IMR-90 (cell line): ENCODE data around the gene IREB2. TPM values are rescaled to one million over a fixed set of nuclear protein-coding genes. Genes with fewer than 3 reads are reported as not detected.

Experiments
- ATAC-seq: fragments of 200-7000 bp; cut with Tn5 transposase; 2 replicates; pipeline ENCODE4 v1.9.1; 2020; ENCODE audit warnings: low read depth, mild to moderate bottlenecking, moderate library complexity
- BruUV-seq: library from RNA; stranded (reverse); fragments of 400-500 nt; replicated peaks from 2 replicates; lab custom pipeline; 2021; lab: Mats Ljungman, UMichigan
- CTCF ChIA-PET: fragments of 300-600 bp; formaldehyde crosslinking; extraction: SDS; loops from one replicate; lab custom pipeline; 2021; ENCODE audit warnings: antibody characterized with exemption; lab: Yijun Ruan, JAX
- POLR2A ChIA-PET: fragments of 300-600 bp; sonication (Branson Sonifier 250); formaldehyde crosslinking; loops from one replicate; lab custom pipeline; 2022; ENCODE audit warnings: antibody characterized with exemption; ENCODE audit not compliant: unreplicated experiment; lab: Charles Lee
- DNase-seq: peaks from one replicate; pipeline ENCODE4 v3.0.0; 2013
- H2AFZ ChIP-seq: replicated peaks from 2 replicates; pipeline ENCODE3; 2013; ENCODE audit warnings: low read length, mild to moderate bottlenecking; ENCODE audit not compliant: poor library complexity
- H2AK5ac ChIP-seq: 2 replicates; pipeline ENCODE4 v1.6.1; 2013; ENCODE audit warnings: low read depth, low read length, inconsistent platforms
- H2AK9ac ChIP-seq: replicated peaks from 2 replicates; pipeline ENCODE3; 2013; ENCODE audit warnings: mild to moderate bottlenecking, low read depth, low read length, moderate library complexity; ENCODE audit not compliant: poor library complexity
- H2BK120ac ChIP-seq: 2 replicates; pipeline ENCODE4 v1.6.1; 2013; ENCODE audit warnings: low read depth, low read length, inconsistent platforms
- H2BK15ac ChIP-seq: 3 replicates; pipeline ENCODE4 v1.6.1; 2013; ENCODE audit warnings: low read depth, low read length, inconsistent platforms
- H2BK20ac ChIP-seq: 2 replicates; pipeline ENCODE4 v1.6.1; 2013; ENCODE audit warnings: low read depth, mild to moderate bottlenecking, inconsistent platforms, low read length, moderate library complexity
- H2BK5ac ChIP-seq: 2 replicates; pipeline ENCODE4 v1.6.1; 2013; ENCODE audit warnings: mild to moderate bottlenecking, low read depth, low read length, inconsistent platforms; ENCODE audit not compliant: poor library complexity, severe bottlenecking
- H3K14ac ChIP-seq: replicated peaks from 2 replicates; pipeline ENCODE4 v1.6.1; 2013; ENCODE audit warnings: low read depth, low read length, inconsistent platforms
- H3K18ac ChIP-seq: 2 replicates; pipeline ENCODE4 v1.6.1; 2013; ENCODE audit warnings: low read depth, low read length, control low read depth
- H3K23ac ChIP-seq: 2 replicates; pipeline ENCODE4 v1.6.1; 2013; ENCODE audit warnings: low read depth, low read length, inconsistent platforms
- H3K27ac ChIP-seq: 2 replicates; pipeline ENCODE4 v1.5.1; 2013; ENCODE audit warnings: mild to moderate bottlenecking, control low read depth, low read length; ENCODE audit not compliant: insufficient read depth
- H3K27me3 ChIP-seq: 2 replicates; pipeline ENCODE4 v1.6.1; 2013; ENCODE audit warnings: low read length; ENCODE audit not compliant: control insufficient read depth, insufficient read depth
- H3K36me3 ChIP-seq: 2 replicates; pipeline ENCODE4 v1.6.1; 2013; ENCODE audit warnings: low read length, mixed read lengths; ENCODE audit not compliant: control insufficient read depth, insufficient read depth
- H3K4ac ChIP-seq: 2 replicates; pipeline ENCODE4 v1.6.1; 2013; ENCODE audit warnings: low read depth, low read length, inconsistent platforms
- H3K4me1 ChIP-seq: 2 replicates; pipeline ENCODE4 v1.6.1; 2013; ENCODE audit warnings: low read length, mixed read lengths; ENCODE audit not compliant: control insufficient read depth, insufficient read depth
- H3K4me2 ChIP-seq: 2 replicates; pipeline ENCODE4 v1.6.1; 2013; ENCODE audit warnings: low read depth, mild to moderate bottlenecking, control low read depth, low read length, moderate library complexity
- H3K4me3 ChIP-seq: 2 replicates; pipeline ENCODE4 v1.5.1; 2013; ENCODE audit warnings: low read depth, mild to moderate bottlenecking, control low read depth, low read length, moderate library complexity; ENCODE audit not compliant: insufficient read depth
- H3K56ac ChIP-seq: 2 replicates; pipeline ENCODE4 v1.6.1; 2013; ENCODE audit warnings: low read length, inconsistent platforms; ENCODE audit not compliant: insufficient read depth; ENCODE audit errors: extremely low read depth
- H3K79me1 ChIP-seq, 2 experiments: 2 replicates each; pipeline ENCODE4 v1.6.1; 2013; ENCODE audit warnings: low read length in 2 of 2, inconsistent platforms in 1 of 2, low read depth in 1 of 2
- H3K9ac ChIP-seq: 2 replicates; pipeline ENCODE4 v1.6.1; 2013; ENCODE audit warnings: low read depth, low read length, control low read depth
- H3K9me1 ChIP-seq: 2 replicates; pipeline ENCODE4 v1.6.1; 2013; ENCODE audit warnings: low read length, inconsistent platforms; ENCODE audit not compliant: insufficient read depth
- H3K9me3 ChIP-seq: 2 replicates; pipeline ENCODE4 v1.6.1; 2013; ENCODE audit warnings: low read length; ENCODE audit not compliant: control insufficient read depth, insufficient read depth
- H4K20me1 ChIP-seq: 2 replicates; pipeline ENCODE4 v1.6.1; 2013; ENCODE audit warnings: low read length, inconsistent platforms; ENCODE audit not compliant: insufficient read depth
- H4K5ac ChIP-seq: 2 replicates; pipeline ENCODE4 v1.6.1; 2013; ENCODE audit warnings: mild to moderate bottlenecking, low read depth, low read length, control low read depth
- H4K8ac ChIP-seq, 2 experiments: 2 replicates each; pipeline ENCODE4 v1.6.1; 2013; ENCODE audit warnings: low read depth in 2 of 2, low read length in 2 of 2, control low read depth in 1 of 2, inconsistent platforms in 1 of 2
- H4K91ac ChIP-seq: 2 replicates; pipeline ENCODE4 v1.6.1; 2013; ENCODE audit warnings: low read depth, low read length, inconsistent platforms; ENCODE audit not compliant: insufficient read depth
- BHLHE40 ChIP-seq: fragments of 150-350 bp; IDR thresholded peaks from 2 replicates; pipeline ENCODE4 v1.6.1; 2016; ENCODE audit warnings: mild to moderate bottlenecking, low read depth, low read length
- CHD1 ChIP-seq: IDR thresholded peaks from 2 replicates; pipeline ENCODE4 v1.6.1; 2012; ENCODE audit warnings: low read depth, low read length, improper control_type of control experiment
- MAFK ChIP-seq: IDR thresholded peaks from 2 replicates; pipeline ENCODE4 v1.6.1; 2012; ENCODE audit warnings: low read depth, low read length, improper control_type of control experiment
- RAD21 ChIP-seq: IDR thresholded peaks from 2 replicates; pipeline ENCODE4 v1.6.1; 2012; ENCODE audit warnings: low read length, improper control_type of control experiment
- RFX5 ChIP-seq: IDR thresholded peaks from 2 replicates; pipeline ENCODE4 v1.8.0; 2012; ENCODE audit warnings: low read depth, mild to moderate bottlenecking, low read length, moderate library complexity
- WGBS, 2 experiments: methylation state at CpG; one replicate each; pipeline versions ENCODE4 v1.1.5 to v1.1.7; 2013; ENCODE audit warnings: missing lambda C conversion rate in 2 of 2; ENCODE audit not compliant: insufficient read length in 1 of 2; ENCODE audit errors: extremely low coverage in 2 of 2; 5-methylcytosine and 5-hydroxymethylcytosine counted together
- dilution Hi-C: fragments of 300-500 bp; cut with HindIII; formaldehyde crosslinking; loops from one replicate; pipeline ENCODE4 v1.14.3; 2018; ENCODE audit warnings: low sequenced_read_pairs; ENCODE audit not compliant: unreplicated experiment
- in situ Hi-C: fragments of 300-500 bp; cut with MboI; formaldehyde crosslinking; loops from 3 replicates; pipeline ENCODE4 v1.14.3; 2019; ENCODE audit warnings: low sequenced_read_pairs, inconsistent platforms, mixed read lengths
- intact Hi-C: fragments of 100-400 bp; cut with micrococcal nuclease; formaldehyde crosslinking; loops from 2 replicates; pipeline ENCODE4 v1.10.0; 2022
- polyA plus RNA-seq, 3 experiments: library from polyadenylated mRNA; depleted of rRNA; stranded (reverse); fragments of >200 nt; gene quantifications; 2 replicates each; pipeline ENCODE4 v1.2.3, GENCODE V29; 2012; ENCODE audit warnings: low replicate concordance in 1 of 3
- total RNA-seq: library from RNA; depleted of rRNA; stranded (reverse); fragments of >200 nt; gene quantifications from 2 replicates; pipeline ENCODE4 v1.2.3, GENCODE V29; 2012

IREB2 gene
- total and polyA plus RNA-seq, 2 of the 4 experiments (the other 2 are of a cell fraction): 12.2 to 13.5 TPM

- ATAC-seq (no peak), DNase-seq (no peak)
- Histone ChIP-seq H3K9ac (no peak overlapping the region), H2BK5ac (no peak overlapping the region), H3K79me1 (no peaks in the 10 kb centered on the region), H3K4me1 (no peaks in the 10 kb centered on the region; the same call in 1 of the 2 replicates), H2AK5ac (no peak overlapping the region), H3K18ac (no peak overlapping the region), H2BK20ac (no peak overlapping the region), H3K4ac (no peak overlapping the region), H3K56ac (no peak overlapping the region), H4K8ac (no peak overlapping the region), H4K91ac (no peak overlapping the region), H3K23ac (no peak overlapping the region), H4K5ac (no peak overlapping the region), H2BK120ac (no peak overlapping the region), H3K9me3 (no peaks in the 10 kb centered on the region), H3K27ac (no peak overlapping the region), H3K4me3 (no peak overlapping the region), H2AFZ (no peak overlapping the region), H3K36me3 (no peaks in the 10 kb centered on the region), H3K9me1 (no peaks in the 10 kb centered on the region), H2BK15ac (no peak overlapping the region), H3K27me3 (peaks cover 41% of the 10 kb centered on the region), H3K4me2 (no peak overlapping the region), H4K20me1 (no peaks in the 10 kb centered on the region), H2AK9ac (no peak overlapping the region), H3K14ac (no peak overlapping the region)
- intact Hi-C loops (no loop called here), in situ Hi-C loops (no loop called here), dilution Hi-C loops (no loop called here)
- WGBS, 2 experiments: no CpG with 5 or more reads among the region's 1 CpG
- no TSS peak for BruUV-seq
- TF ChIP-seq BHLHE40: no peak
- TF ChIP-seq RFX5: no peak
- TF ChIP-seq RAD21: no peak
- TF ChIP-seq CHD1: no peak
- TF ChIP-seq MAFK: no peak
- ChIA-PET POLR2A (no interaction called here), CTCF (no interaction called here)
Observed at GRCh38 chr15:78393137-78393536, 44.9 kb upstream of the IREB2 start.
